GM18507 (cell line): ENCODE measurements around the gene ZNF627.

Experiments
- DNase-seq: peaks from one replicate; pipeline ENCODE4 v3.0.0; 2011; ENCODE audit warnings: low read depth; ENCODE audit not compliant: insufficient read length; ENCODE audit errors: extremely low spot score
- FAIRE-seq: peaks from 2 replicates; lab custom pipeline; 2011; peaks lifted over from hg19 to GRCh38; lab: Jason Lieb, UNC

ZNF627 gene

GRCh38 chr19:11663181-11663591 is 65.9 kb downstream of the ZNF627 start:
- FAIRE-seq (no peak), DNase-seq (no peak)
